Heart right ventricle (tissue), 16 donors: Measurements from ENCODE around the gene NMUR1. TPM values are rescaled to one million over a fixed set of nuclear protein-coding genes. Genes with fewer than 3 reads are reported as not detected.
"Not testable (repeated sequence)": the region's sequence is repeated elsewhere in the genome, so short reads cannot be mapped to it uniquely, and the experiment has no call there.

Experiments used
- ATAC-seq, 8 donors: fragments of 200-7000 bp; cut with Tn5 transposase; one replicate each; pipeline ENCODE4 v1.9.1; 2020; ENCODE audit warnings: mild to moderate bottlenecking in 8 of 8, moderate library complexity in 8 of 8, moderate number of reproducible peaks in 1 of 8
- DNase-seq, 2 donors: peaks; one replicate each; pipeline ENCODE4 v3.0.0-alpha.2; 2020
- H3K27ac ChIP-seq, 10 donors: fragments of 200-600 bp; sonication (generic) in 2 of 10; one replicate each; pipeline versions ENCODE4 v1.5.0 to v1.8.0; 2020 to 2022; ENCODE audit warnings: mild to moderate bottlenecking in 3 of 10
- H3K27me3 ChIP-seq, 7 donors: fragments of 200-600 bp; one replicate each; pipeline ENCODE4 v1.8.0; 2021 to 2022; ENCODE audit warnings: mild to moderate bottlenecking in 2 of 7
- H3K36me3 ChIP-seq, 9 donors: fragments of 200-600 bp; sonication (generic) in 1 of 9; one replicate each; pipeline versions ENCODE4 v1.5.0 to v1.8.0; 2020 to 2022; ENCODE audit warnings: mild to moderate bottlenecking in 2 of 9
- H3K4me1 ChIP-seq, 9 donors: fragments of 200-600 bp; sonication (generic) in 1 of 9; one replicate each; pipeline versions ENCODE4 v1.5.0 to v1.8.0; 2020 to 2022; ENCODE audit warnings: mild to moderate bottlenecking in 4 of 9
- H3K4me3 ChIP-seq, 10 donors: fragments of 200-600 bp; sonication (generic) in 2 of 10; one replicate each; pipeline versions ENCODE4 v1.5.0 to v1.8.0; 2020 to 2022; ENCODE audit warnings: mild to moderate bottlenecking in 7 of 10, moderate library complexity in 2 of 10
- H3K9me3 ChIP-seq, 11 donors: fragments of 200-600 bp in 10 of 11; sonication (generic) in 2 of 11; one replicate each; pipeline versions ENCODE4 v1.5.0 to v1.8.0; 2013 to 2022; ENCODE audit warnings: mild to moderate bottlenecking in 2 of 11, control low read depth in 1 of 11, moderate library complexity in 1 of 11
- WGBS, 2 donors: extraction: QIAGEN DNeasy Blood & Tissue Kit; methylation state at CpG; one replicate each; pipeline ENCODE4 v1.1.7; 2013; ENCODE audit warnings: inconsistent platforms in 1 of 2; 5-methylcytosine and 5-hydroxymethylcytosine counted together
- intact Hi-C, 10 donors: fragments of 100-400 bp; cut with DNase I; formaldehyde crosslinking; loops; one replicate each; pipeline versions ENCODE4 v1.11.1 to v1.14.2; 2022
- polyA plus RNA-seq, 2 donors: library from polyadenylated mRNA; stranded (reverse); fragments of 200-250 nt; gene quantifications; one replicate each; pipeline ENCODE4 v1.2.3, GENCODE V29; 2013
- total RNA-seq, 10 donors: library from RNA; stranded (reverse); fragmentation: NEBNext Ultra II Directional in 3 of 10; extraction: Animal tissue kit (Norgen Biotek cat#: 25700) in 3 of 10; gene quantifications; one replicate each; pipeline versions ENCODE4 v1.2.1 to v1.2.4, GENCODE V29; 2021 to 2023
- TF ChIP-seq, protein P1 (sequence below), 9 donors: fragments of 200-600 bp; sonication (generic) in 2 of 9; IDR thresholded peaks; one replicate each; pipeline versions ENCODE4 v1.5.0 to v1.8.0; 2021 to 2022; ENCODE audit warnings: antibody characterized with exemption in 9 of 9, mild to moderate bottlenecking in 5 of 9, moderate library complexity in 1 of 9
- donor health status: Arrhythmogenic right ventricular cardiomyopathy.
- donor health status: ischemic (EF 13 %, LVEDD 7.1; RV severe dilation, severe dysfunction).
- donor health status: healthy with polysubstance abuse.
- donor health status: DM: no; HTN: yes; CAD: no.
- donor health status: DM: no; HTN: no; CAD: no.
- donor health status: ischemic (EF 25% LVEDD 6.9; RV normal size, moderate dysfunction).
- donor health status: ischemic (EF 25% LVEDD 5.7; RV mildly dilated, moderate dysfunction).
- donor health status: healthy.
- donor health status: DM: yes; HTN: yes; CAD: no.
- donor health status: Ischemic cardiomyopathy.
- donor health status: ischemic (EF 35%, LVEDD 5.7; RV mildly dilated, moderate dysfunction).
- donor health status: nonischemic (EF 11% LVEDD 7.7; RV severe dilation, severe dysfunction).
- donor health status: DM: yes; HTN: yes; CAD: no.
- donor health status: PGD.
- donor health status: ischemic (EF 29% LVEDD 5.4; RV normal size, mild dysfunction).
- donor health status: nonischemic (EF 23%, LVEDD 6.1; RV moderate dilation, normal function).

The NMUR1 gene
- total and polyA plus RNA-seq, 12 donors, result 0.10 to 0.82 (median 0.35) TPM; not detected in 1

DNA sequence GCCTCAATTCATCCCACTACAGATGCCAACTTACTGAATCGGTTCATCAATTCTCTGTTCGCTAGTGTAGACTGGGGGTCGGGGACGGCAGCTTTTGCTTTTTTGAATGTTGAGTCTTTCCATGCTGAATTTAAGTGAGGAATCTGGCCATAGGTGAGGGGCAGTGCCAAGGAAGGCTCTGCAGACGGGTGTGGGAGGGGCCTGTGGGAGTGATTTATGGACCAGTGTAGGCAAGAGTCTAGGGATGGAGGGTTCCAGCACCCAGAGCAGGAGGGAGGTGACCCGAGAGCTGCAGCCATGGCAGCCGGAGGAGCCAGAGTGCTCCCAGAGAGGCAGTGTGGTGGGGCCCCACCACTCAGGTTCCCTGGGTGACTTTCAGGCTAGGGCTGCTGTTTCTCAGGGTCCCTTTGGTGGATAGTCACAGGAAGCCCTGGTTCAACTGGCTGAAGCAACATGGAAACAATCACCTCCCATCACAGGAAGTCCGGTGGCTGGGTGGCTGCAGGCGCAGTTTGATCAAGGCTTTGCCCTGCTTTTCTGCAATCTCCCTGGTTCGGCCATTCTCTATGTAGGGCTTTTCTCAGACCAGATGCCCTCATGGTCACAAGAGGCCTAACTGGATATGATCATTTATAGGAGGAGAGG is 45.5 kb upstream of the NMUR1 start:
- no peaks in the 10 kb centered on the region for H3K27me3 ChIP-seq
- H3K4me3 ChIP-seq, result no peak overlapping the region
- H3K9me3 ChIP-seq, result no peaks in the 10 kb centered on the region
- no peak overlapping the region for H3K27ac ChIP-seq
- no peak for DNase-seq
- intact Hi-C loops, result no loop called here
- no peaks in the 10 kb centered on the region for H3K36me3 ChIP-seq
- WGBS, 2 donors, result 94 to 95% methylated on average over 10 of the region's 10 CpGs
- H3K4me1 ChIP-seq, result no peaks in the 10 kb centered on the region
- ATAC-seq, result no peak
- TF ChIP-seq, protein P1, sequence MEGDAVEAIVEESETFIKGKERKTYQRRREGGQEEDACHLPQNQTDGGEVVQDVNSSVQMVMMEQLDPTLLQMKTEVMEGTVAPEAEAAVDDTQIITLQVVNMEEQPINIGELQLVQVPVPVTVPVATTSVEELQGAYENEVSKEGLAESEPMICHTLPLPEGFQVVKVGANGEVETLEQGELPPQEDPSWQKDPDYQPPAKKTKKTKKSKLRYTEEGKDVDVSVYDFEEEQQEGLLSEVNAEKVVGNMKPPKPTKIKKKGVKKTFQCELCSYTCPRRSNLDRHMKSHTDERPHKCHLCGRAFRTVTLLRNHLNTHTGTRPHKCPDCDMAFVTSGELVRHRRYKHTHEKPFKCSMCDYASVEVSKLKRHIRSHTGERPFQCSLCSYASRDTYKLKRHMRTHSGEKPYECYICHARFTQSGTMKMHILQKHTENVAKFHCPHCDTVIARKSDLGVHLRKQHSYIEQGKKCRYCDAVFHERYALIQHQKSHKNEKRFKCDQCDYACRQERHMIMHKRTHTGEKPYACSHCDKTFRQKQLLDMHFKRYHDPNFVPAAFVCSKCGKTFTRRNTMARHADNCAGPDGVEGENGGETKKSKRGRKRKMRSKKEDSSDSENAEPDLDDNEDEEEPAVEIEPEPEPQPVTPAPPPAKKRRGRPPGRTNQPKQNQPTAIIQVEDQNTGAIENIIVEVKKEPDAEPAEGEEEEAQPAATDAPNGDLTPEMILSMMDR (IDR thresholded peaks at IDR 0.05), result no peak

DNA sequence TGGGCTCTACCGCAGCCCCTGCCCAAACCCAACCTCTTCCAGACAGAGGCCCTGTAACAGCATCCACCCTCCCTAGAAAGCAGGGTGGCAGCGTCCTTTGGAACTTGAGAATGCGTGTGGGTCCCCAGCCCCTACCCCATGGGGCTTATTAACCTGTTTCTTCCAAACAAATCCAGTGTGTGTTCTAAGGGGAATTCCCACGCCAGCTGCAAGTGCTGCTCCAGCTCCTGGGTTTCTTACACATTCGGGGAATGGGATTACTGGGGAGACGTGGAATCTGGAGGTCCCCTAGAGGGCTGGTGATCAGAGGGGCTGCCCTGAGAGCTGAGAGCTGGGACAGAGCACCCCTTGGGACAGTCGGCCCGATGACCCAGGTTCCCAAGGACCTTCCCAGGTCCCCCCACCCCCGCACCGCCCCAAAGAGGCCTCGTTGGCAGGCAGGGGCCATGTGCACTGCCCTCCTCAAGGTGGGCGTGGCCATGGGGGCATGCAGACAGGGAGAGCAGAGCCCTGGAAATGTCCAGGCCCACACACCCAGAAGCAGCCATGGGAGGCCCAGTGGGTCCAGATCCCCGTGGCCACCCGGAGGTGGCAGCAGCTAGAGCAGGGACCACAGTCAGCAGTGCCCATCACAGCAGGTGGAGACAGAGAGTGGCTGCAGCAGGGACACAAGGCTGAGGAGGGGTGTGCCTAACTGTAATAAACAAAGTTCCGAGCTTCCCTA is 43.6 kb upstream of the NMUR1 start:
- peak in 1 of 8 donors; percentile 47 for ATAC-seq
- no peak overlapping the region for H3K4me3 ChIP-seq
- no peaks in the 10 kb centered on the region for H3K36me3 ChIP-seq
- WGBS, 2 donors, result 80 to 86% methylated on average over 15 of the region's 15 CpGs
- TF ChIP-seq, protein P1 (IDR thresholded peaks at IDR 0.05), result no peak
- no peak for DNase-seq
- H3K27me3 ChIP-seq, result no peaks in the 10 kb centered on the region
- intact Hi-C loops, result no loop called here
- no peak overlapping the region for H3K27ac ChIP-seq
- no peaks in the 10 kb centered on the region for H3K9me3 ChIP-seq
- H3K4me1 ChIP-seq, result no peaks in the 10 kb centered on the region

DNA sequence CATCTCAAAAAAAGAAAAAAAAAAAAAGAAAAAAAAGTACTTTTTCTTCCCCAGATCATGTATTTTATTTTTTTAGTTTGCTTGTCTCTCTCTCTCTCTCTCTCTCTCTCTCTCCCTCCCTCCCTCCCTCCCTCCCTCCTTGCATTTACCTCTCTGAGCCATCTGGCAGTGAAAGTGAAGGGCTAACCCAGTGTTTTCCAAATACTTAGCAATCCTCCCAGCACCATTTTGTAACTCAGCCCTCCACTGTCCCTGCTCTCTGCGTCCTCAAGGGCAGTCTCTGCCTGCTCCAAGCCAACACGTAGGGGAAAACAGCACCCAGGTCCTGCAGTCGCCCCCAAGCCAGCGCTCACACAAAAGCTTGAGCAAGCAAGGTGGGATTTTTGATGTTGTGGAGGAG is 42.9 kb upstream of the NMUR1 start:
- Histone ChIP-seq H3K36me3 (no peaks in the 10 kb centered on the region), H3K4me3 (no peak overlapping the region), H3K4me1 (no peaks in the 10 kb centered on the region), H3K27ac (no peak overlapping the region), H3K9me3 (no peaks in the 10 kb centered on the region), H3K27me3 (no peaks in the 10 kb centered on the region)
- intact Hi-C loops, result no loop called here
- 62 to 78% methylated on average over 4 of the region's 4 CpGs for WGBS, 2 donors
- TF ChIP-seq, protein P1 (IDR thresholded peaks at IDR 0.05), result no peak
- ATAC-seq, result no peak
- no peak for DNase-seq

DNA sequence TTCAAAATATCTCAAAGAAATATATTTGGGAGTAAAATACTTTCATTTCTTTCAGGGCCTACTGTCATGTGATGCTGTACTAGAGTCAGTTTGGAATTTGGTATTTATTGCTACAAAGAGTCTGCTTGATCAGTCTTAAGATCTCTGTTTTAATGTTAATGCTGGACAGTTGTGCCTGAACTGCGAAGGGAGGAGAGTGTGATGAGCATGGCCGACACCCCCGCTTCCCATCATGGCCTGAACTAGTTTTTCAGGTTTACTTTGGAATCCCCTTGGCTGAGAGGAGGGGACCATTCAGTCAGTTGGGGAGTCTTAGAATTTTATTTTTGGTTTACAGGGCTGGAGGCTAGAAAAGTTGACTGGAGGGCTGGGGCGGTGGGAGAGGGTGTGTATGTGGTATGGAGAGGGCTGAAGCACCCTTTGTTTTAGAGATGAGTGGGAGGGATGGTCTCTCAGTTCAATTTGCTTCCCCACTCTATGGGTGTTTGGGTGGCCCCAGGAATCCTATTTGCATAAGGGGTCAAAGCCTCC is 41.5 kb upstream of the NMUR1 start:
- Histone ChIP-seq H3K9me3 (peaks cover 0 to 3% (median 0%) of the 10 kb centered on the region in 11 donors), H3K27ac (no peak overlapping the region), H3K36me3 (no peaks in the 10 kb centered on the region), H3K27me3 (no peaks in the 10 kb centered on the region), H3K4me3 (no peak overlapping the region), H3K4me1 (no peaks in the 10 kb centered on the region)
- WGBS, 2 donors, result 86 to 90% methylated on average over 4 of the region's 4 CpGs
- no peak for DNase-seq
- TF ChIP-seq, protein P1 (IDR thresholded peaks at IDR 0.05), result no peak
- intact Hi-C loops, result no loop called here
- no peak for ATAC-seq

DNA sequence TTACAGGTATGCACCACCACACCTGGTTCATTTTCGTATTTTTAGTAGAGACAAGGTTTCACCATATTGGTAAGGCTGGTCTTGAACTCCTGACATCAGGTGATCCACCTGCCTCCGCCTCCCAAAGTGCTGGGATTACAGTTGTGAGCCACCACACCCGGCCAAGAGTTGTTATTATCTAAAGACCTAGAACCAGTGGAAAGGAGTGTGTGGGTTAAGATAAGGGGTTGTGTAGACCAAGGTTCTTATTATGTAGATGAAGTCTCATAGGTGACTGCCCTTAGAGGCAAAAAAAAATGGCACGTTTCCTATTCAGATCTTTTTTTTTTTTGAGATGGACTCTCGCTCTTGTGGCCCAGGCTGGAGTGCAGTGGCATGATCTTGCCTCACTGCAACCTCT is 40.7 kb upstream of the NMUR1 start:
- H3K36me3 ChIP-seq, H3K4me3 ChIP-seq, DNase-seq, ATAC-seq, H3K27ac ChIP-seq, H3K27me3 ChIP-seq, H3K9me3 ChIP-seq, H3K4me1 ChIP-seq, intact Hi-C loops: not testable (repeated sequence)
- 89 to 91% methylated on average over 5 of the region's 5 CpGs for WGBS, 2 donors
